GM19463 (cell line): Measurements from ENCODE around the gene SHROOM4.
A peak's percentile ranks its signal among the peaks of the same experiment; 100 is the strongest.

Source experiments
- ATAC-seq: cut with Tn5 transposase; IDR thresholded peaks from one replicate; pipeline ENCODE4 v1.9.1; 2021; ENCODE audit warnings: mild to moderate bottlenecking, moderate library complexity; ENCODE audit not compliant: unreplicated experiment

Gene SHROOM4

DNA sequence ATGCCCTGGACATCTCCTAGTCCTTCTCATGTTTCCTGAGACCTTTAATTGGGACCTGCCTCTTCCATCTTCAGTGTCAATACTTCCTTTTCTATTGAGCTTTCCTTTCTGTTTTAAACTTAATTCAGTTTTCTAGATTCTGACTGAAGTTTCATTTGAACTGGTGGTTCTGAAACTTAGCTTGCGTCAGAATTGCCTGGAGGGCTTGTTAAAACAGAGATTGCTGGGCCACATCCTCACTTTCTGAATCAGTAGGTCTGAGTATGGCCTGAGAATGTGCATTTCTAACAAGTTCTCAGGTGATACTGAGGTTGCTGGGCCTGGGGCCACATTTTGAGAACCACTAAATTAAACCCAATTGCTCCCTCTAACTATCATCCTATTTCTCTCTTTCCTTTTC, 191.2 kb downstream of the SHROOM4 start:
- no peak for ATAC-seq

DNA sequence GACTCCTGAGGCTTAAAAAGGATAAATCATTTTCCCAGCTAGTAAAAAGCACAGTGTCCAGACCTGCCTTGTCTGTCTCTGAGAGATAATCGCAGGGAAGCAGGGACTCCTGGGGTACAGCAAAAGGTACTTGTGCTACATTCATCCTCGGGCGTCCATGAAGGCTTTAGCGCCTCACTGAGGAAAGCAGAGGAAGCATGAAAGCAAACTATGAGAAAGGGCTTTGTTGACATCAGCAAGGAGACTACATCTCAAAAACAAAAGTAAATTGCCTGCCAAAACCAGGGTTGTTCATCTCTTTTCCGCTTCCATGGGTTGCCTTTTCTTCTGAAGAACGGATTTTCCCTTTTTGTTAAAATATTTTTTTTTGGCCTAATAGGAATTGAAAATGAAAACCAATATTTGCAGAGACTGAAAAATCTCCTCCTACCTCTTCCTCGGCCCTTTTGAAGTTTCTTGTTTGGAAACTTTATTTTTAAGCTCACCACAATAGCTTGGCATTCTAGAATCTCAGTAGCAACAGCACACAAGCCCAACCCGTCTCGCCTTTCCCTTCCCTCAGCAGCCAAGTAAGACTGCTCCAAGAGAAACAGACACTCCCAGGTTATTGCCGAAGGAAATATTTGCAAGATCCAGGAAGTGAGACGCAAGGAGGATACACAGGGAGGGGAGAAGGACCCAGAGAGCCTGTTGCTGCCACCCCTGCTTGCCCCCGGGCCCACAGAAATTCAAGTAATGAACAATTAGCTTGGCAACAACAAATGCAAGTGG, 195.0 kb downstream of the SHROOM4 start:
- ATAC-seq, result no peak

DNA sequence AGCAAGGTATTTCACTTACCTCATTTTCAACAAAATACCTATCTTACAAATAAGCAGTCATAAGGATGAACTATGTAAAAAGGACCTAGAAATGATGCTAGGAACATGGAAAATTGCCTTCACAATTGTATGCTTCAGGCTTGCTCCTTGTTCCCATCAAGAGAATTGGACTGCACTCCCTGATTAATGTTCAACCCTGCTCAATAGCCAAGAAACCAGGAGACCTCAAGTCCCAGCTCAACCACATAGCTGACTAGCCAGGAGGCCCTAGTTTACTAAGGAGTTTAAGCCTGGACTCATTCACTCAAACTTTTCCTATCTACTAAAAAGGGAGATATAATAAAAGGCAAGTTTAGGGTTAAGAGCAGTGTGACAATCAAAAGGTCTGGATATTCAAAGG, 196.8 kb downstream of the SHROOM4 start:
- ATAC-seq, result no peak

DNA sequence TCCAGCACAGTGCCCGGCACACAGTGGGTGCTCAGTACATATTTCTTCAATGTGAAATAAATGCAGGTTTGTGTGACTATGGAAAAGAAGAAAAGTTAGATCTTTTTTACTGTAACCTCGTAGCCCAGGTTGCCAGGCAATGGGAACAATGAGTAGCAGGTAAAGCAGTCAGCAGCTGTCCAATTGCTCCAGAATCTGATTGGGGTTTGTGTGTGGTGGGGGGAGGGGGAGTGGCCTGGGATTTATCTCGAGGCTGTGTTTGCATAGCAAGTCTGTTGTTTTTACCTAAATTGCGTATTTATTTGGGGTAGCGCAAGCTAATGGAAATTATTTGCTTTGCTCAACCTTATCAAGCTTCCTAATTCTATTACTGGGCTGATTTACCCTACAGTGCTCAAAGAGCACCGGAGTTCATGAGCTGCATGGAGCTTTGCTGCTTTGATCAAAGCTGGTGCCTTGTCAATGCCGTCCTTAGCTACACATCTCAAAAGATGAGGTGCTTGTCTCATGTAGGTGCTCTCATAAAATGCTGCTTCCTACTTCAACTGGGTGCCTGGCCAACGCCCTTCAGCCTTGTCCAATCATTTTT, 198.3 kb downstream of the SHROOM4 start:
- no peak for ATAC-seq

DNA sequence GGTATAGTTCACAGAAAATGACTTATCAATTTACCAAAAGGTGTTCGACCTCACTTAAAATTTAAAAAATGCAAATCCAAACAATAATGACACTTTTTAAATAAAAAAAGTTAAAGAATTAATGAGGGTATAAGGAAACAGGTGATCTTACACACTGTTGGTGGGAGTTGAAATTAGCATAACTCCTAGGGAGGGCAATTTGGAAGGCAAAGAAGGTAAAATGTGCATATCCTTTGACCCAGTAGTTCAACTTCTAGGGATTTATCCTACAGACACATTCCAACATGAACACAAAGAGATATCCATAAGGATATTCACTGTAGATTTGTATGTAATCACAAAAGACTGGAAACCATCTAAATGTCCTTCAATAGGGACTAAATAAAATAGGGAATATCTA, 199.5 kb downstream of the SHROOM4 start:
- no peak for ATAC-seq

- ATAC-seq, result no peak
Observed at GRCh38 chrX:50613846-50614245, 200.1 kb downstream of the SHROOM4 start.

GRCh38 chrX:50609796-50610195, 204.2 kb downstream of the SHROOM4 start:
- ATAC-seq, result no peak

GRCh38 chrX:50606300-50606950, 207.6 kb downstream of the SHROOM4 start:
- ATAC-seq, result no peak

- no peak for ATAC-seq
Observed at GRCh38 chrX:50596056-50596455, 217.9 kb downstream of the SHROOM4 start.

GRCh38 chrX:50594788-50595187, 219.2 kb downstream of the SHROOM4 start:
- ATAC-seq, result no peak

DNA sequence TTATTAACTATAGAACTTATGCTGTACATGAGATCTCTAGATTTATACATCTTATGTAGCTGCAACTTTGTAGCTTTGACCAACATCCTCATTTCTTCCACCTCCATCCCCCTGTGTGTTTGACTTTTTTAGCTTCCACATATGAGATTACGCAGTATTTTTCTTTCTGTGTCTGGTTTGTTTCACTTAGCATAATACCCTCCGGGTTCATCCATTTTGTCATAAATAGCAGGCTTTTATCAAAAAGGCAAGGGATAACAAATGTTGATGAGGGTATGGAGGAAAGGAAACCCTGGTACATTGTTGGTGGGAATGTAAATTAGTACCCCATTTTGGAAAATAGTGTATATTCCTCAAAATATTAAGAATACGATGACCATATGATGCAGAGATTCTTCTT, 227.0 kb downstream of the SHROOM4 start:
- no peak for ATAC-seq

DNA sequence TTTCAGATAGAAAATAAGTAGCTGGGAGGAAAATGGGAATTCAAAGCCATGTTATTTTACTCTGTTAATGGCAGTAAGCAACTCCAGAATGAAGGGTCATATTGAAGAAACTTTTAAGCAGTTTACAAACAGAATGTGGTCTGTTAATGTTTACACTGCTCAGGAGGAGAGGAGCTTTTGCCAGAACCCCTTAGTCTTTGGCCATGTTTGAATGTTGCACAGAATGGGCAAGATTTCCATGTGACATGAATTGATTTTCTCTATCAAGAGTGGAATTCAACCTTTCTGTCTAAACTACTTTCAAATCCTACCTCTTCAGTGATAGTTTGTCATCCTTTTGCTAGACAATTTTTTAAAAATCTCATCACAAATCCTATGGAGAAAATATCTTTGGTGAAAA, 227.6 kb downstream of the SHROOM4 start:
- ATAC-seq, result no peak

GRCh38 chrX:50581405-50581804, 232.6 kb downstream of the SHROOM4 start:
- no peak for ATAC-seq

DNA sequence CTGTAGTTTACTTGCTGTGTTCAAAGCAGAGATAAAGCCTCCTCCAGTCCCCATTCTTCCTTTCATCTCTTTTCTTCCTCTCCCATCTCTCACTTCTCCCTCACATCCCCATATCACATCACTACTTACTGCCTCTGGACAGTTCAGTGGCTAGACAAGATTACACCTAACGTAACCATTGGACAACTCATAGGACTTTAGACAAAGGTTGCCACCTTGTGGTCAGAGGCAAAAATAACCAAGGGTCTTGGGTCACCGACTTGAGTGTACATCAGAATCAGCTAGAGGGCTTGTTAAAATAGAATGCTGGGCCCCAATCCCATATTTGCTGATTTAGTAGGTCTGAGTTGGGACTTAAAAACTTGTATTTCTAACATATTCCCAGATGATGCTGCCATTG, 234.0 kb downstream of the SHROOM4 start:
- ATAC-seq, result peak; percentile 83

DNA sequence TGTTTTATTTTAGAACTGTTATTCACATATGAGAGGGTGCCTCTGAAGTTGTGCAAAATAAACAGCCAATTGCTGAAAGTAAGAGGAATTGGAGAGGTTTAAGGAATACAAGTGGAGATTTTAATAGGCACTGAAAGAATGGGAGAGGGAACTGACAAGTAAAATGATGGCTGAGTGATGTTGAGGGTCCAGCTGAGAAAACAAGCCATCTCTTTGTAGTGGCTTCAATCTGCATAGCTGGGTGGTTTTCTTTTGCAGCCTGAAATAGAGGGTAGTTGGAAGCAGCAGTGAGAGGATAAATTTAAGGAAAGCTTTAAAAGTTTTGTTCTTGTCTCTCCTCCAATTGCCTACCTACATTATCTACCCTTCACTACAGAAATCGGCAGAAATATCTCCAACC, 236.7 kb downstream of the SHROOM4 start:
- no peak for ATAC-seq

DNA sequence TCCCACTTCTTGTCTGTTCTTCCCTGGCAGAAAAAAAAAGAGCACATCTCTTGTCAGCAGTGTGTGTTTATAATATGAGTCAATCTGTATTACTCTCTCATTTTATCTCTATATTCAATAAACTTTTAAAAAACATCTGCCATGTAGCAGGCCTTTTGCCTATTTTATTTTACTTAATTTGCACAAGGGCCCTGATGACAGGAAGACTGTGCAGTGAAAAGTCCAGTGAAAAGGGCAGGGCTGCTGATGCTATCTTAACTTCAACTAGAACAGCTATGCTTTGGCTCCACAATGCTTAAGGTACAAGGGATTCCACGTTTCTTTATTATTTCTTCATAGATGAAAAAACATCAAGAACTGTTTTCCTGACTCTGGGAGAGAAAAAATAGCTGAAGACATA, 246.4 kb downstream of the SHROOM4 start:
- no peak for ATAC-seq

GRCh38 chrX:50565718-50566117, 248.3 kb downstream of the SHROOM4 start:
- ATAC-seq, result no peak
